Activated T-cell treated with anti-CD3 and anti-CD28 coated beads for 48 hours (primary cell): Measurements from ENCODE around the gene PDSS2.
"Not testable (repeated sequence)": the region's sequence is repeated elsewhere in the genome, so short reads cannot be mapped to it uniquely, and the experiment has no call there.

Experiments used
- DNase-seq: peaks from one replicate; pipeline ENCODE4 v3.0.0-alpha.2; 2020; ENCODE audit warnings: low read depth

Gene PDSS2

GRCh38 chr6:107118540-107118939, 340.8 kb downstream of the PDSS2 start:
- not testable (repeated sequence) for DNase-seq

DNA sequence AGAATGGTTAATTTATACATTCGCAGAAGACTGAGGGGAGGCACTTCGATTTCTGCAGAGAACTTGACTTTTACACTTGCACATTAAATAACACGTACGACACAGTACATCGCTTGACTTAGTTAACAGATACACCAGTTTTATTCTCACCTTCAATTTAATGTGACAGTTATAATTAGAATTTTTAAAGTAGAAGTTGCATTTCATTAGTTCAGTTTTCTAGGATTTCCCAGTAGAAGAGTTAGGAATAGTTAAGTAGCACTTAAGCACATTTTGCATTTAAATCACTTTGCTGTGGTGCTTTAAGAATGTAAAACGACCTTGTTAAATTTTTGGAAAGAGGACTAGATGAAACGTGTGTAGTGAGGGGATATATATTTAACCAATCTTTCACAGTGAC, 342.4 kb downstream of the PDSS2 start:
- no peak for DNase-seq

GRCh38 chr6:107116328-107116892, 343.0 kb downstream of the PDSS2 start:
- DNase-seq: no peak

DNA sequence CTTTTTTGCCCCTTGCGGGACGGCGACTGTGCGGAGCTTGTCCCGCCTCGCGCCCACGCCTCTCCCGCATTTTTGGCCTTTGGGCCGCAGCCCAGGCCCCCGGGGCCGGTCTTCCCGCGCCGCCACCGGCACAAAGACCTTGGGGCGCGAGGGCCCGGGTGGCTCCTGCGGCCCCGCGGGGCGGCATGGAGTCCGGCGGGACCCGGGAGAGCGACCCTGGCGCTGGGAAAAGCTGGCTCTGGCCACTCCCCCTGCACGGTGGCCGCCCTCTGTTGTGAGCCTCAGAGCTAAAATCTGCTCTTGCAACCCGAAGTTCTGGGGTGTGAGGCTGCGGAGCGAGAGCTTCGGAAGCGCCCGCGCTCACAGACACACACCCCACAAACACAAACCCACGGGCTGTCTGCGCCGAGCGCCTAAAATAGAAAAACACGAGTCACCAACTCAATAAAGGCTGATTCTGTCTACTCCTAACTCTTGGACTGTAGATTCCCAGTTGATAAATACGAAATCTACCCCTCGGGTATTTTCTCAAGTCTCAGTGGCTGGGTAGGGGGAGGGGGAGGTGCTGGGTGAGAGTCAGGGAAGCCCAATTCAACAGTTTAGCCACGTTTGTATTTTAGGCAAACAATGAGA, 343.6 kb downstream of the PDSS2 start:
- DNase-seq: peak; percentile 21

- peak; percentile 30 for DNase-seq
These were observed 344.3 kb downstream of the PDSS2 start, which contains the start of gene BEND3 for GRCh38 chr6:107114926-107115694. TSS of gene BEND3 (minus strand) at chr6:107115515. CDS start at chr6:107099285, 16,230 bp downstream.

DNA sequence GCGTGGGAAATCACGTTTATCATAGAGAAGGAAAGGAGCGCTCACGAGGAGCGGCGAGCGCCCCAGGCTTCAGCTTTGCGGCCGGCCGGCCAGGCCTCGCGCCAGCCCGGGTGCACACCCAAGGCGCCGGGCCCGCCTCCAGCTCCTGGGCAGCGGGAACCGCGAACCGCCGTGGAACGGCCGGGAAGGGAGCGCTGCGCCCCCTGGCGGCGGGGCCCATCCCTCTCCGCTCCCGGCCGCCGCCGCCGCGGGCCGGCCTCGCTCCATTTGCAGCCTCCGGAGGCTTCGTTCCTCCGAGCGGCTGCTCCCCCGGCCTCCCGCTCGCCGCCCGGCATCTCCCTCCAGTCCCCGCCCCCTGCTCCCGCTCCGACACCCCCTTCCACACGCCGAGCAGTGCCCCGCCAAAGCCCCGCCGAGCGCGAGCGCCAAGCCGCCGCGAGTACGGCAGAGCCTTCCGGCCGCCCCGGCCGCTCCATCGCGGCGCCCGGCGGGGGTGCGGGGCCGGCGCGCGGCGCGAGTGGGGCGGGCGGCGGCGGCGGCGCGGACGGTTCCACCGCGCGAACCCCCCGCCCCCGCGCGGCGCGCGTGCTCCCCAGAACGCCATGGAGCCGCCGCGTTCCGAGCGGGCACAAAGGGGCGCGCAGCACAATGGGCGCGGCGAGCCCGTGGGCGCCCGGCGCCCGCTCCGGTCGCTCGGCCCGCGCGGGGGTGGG, 345.0 kb downstream of the PDSS2 start:
- DNase-seq: peak; percentile 78

DNA sequence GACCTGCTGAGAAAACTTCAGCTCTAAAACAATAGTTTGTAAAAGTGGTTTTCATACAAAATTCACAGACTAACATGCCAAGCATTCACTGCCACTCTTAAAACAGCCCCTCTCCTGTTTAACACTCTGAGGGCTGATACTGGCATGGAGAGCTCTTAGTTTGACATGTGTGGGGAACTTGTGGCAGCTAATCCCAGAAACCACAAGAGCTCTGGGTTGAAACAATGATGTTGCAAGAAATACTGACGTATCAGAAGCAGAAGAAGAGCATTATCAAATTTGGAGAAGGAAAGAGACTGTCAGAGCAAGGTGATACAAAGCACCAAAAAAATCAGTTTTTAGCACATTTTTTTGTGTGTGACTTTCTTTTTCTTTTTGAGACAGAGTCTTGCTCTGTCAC, 349.2 kb downstream of the PDSS2 start:
- no peak for DNase-seq

DNA sequence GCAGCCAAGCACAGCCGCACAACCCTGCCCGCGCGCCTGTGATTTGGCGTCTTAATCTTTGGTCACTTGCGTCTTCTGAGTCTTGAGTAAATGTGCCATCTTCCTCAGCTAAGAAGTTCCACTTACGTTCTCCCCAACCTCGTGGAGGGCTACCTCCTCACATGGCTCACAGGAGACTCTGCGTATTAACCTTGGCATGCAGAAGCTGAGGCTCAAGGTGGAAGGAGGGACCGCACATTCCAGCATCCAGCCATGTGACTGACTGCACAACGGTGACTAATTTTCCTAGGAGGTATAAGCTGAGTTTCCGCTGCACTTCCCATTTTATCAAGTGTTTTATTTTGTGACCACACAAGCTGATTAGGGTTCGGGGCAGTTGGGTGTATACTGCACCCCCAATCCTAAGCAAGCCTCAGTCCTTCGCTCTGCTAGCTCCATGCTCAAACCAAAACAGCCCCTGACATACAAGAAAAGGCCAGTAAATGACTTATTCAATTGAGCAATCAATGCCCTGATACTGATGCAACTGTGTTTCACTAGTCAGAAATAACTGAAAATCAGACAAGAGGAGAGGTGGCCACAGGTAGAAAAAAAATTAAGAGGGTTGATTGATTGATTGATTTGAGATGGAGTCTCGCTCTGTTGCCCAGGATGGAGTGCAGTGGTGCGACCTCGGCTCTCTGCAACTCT, 351.0 kb downstream of the PDSS2 start:
- DNase-seq: no peak

- DNase-seq: no peak
These were observed 351.6 kb downstream of the PDSS2 start for GRCh38 chr6:107107791-107108190.

DNA sequence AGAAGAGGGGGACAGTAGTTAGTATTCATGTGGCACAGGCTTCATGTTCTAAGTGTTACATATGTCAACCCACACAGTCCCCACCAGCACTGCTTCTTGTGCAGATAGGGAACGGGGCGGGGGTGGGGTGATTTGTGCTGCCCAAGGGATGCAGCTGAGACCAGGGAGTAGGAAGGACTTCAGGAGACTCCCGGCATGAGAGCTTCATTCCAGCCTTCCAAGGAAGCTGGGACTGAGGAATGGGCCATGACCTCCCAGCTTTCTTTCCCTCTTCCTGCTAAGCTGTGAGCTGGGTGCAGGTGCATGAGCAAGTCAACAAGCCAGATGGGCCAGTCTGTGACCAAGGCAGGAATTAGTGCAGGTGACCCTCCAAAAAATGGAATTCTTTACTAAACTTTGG, 353.2 kb downstream of the PDSS2 start:
- DNase-seq: no peak

- no peak for DNase-seq
These were observed 353.8 kb downstream of the PDSS2 start for GRCh38 chr6:107105511-107106116.

GRCh38 chr6:107103082-107103481, 356.3 kb downstream of the PDSS2 start:
- no peak for DNase-seq
